Fibroblast of villous mesenchyme (primary cell): ENCODE measurements around the gene UNC5C. TPM values are rescaled to one million over a fixed set of nuclear protein-coding genes. Genes with fewer than 3 reads are reported as not detected.

Source experiments
- DNase-seq: peaks from one replicate; pipeline ENCODE4 v3.0.0-alpha.2; 2010; ENCODE audit warnings: low read depth
- H3K4me3 ChIP-seq: 2 replicates; pipeline ENCODE4 v1.5.1; 2011; ENCODE audit warnings: low read depth, mild to moderate bottlenecking, low read length
- total RNA-seq: library from RNA; depleted of rRNA; stranded (reverse); fragments of >200 nt; gene quantifications from 2 replicates; pipeline ENCODE4 v1.2.3, GENCODE V29; 2012
- TF ChIP-seq, protein P1 (sequence below): IDR thresholded peaks from 2 replicates; pipeline ENCODE4 v1.5.1; 2012; ENCODE audit warnings: low read depth, mild to moderate bottlenecking, low read length; ENCODE audit not compliant: insufficient read depth

The UNC5C gene
- total RNA-seq, 1 donor = 0.43 TPM

DNA sequence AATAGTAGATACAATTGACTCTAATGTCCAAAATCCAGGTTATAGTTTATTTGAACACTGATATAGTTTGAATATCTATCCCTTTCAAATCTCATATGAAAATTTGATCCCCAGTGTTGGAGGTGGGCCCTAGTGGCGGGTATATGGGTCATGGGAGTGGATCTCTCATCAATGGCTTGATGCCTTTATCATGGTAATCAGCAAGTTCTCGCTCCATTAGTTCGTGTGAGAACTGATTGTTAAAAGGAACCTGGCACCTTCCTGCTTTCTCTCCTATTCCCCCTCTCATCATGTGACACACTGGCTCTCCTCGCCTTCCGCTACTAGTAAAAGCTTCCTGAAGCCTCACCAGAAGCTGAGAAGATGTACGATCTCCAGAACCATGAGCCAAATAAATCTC, 70.1 kb downstream of the UNC5C start:
- DNase-seq = no peak
- no peak overlapping the region for H3K4me3 ChIP-seq
- TF ChIP-seq, protein P1, sequence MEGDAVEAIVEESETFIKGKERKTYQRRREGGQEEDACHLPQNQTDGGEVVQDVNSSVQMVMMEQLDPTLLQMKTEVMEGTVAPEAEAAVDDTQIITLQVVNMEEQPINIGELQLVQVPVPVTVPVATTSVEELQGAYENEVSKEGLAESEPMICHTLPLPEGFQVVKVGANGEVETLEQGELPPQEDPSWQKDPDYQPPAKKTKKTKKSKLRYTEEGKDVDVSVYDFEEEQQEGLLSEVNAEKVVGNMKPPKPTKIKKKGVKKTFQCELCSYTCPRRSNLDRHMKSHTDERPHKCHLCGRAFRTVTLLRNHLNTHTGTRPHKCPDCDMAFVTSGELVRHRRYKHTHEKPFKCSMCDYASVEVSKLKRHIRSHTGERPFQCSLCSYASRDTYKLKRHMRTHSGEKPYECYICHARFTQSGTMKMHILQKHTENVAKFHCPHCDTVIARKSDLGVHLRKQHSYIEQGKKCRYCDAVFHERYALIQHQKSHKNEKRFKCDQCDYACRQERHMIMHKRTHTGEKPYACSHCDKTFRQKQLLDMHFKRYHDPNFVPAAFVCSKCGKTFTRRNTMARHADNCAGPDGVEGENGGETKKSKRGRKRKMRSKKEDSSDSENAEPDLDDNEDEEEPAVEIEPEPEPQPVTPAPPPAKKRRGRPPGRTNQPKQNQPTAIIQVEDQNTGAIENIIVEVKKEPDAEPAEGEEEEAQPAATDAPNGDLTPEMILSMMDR = no peak

DNA sequence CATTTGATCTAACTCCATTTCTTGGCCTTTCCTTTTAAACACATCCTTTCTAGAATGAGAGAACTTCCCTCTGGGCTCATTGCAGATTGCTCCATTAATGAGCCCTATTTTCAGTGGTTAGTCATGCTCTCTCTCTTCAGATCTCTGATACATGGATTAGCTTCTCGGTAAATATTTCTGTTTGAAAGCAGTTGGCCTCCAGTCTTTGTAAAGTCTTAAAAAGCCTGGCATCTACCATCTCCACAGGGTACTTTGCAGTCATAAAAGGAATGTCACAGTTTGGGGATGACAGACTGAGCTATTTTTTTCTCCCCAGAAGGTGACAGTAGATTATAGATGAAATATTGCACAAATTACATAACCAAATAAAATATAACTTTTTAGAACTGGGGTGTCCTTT, 72.7 kb downstream of the UNC5C start:
- no peak for DNase-seq
- TF ChIP-seq, protein P1 = no peak
- no peak overlapping the region for H3K4me3 ChIP-seq

DNA sequence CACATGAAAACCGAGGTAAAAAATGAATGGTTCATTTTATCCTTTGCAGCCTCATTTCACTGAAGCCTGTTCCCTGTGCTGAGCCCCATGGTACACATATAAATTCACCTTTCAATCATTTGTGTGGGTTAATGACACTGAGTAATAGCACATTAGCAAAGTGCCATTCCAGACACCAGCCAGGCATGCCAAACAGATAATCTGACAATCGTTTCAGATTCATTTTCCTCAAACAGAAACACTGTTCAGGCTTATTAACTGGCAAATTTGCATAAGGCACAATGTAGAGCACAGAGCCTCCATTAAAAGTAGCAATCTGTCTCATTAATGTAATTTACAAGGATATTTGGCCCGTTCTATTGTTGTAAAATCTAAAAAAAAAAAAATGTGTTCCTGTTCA, 76.2 kb downstream of the UNC5C start:
- DNase-seq = no peak
- H3K4me3 ChIP-seq = no peak overlapping the region
- TF ChIP-seq, protein P1 = no peak

DNA sequence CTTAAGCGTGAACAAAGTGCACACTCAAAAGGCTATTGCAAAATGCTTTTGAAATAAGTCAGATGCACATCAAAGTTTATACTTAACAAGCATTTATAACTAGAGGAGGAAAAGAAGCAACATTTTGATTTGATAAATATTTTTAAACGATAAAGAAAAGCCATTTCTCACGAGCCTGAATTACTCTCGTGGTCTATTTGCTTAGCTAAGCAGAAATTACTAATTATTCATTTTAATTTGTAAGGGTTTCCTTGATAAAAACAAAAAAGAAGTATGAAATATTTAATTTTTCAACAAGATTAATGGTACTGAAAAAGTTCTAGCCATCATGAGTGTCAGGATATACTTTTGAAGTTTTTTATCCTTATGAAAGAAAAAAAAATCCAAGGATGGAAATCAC, 78.2 kb downstream of the UNC5C start:
- DNase-seq = no peak
- H3K4me3 ChIP-seq = no peak overlapping the region
- TF ChIP-seq, protein P1 = no peak

DNA sequence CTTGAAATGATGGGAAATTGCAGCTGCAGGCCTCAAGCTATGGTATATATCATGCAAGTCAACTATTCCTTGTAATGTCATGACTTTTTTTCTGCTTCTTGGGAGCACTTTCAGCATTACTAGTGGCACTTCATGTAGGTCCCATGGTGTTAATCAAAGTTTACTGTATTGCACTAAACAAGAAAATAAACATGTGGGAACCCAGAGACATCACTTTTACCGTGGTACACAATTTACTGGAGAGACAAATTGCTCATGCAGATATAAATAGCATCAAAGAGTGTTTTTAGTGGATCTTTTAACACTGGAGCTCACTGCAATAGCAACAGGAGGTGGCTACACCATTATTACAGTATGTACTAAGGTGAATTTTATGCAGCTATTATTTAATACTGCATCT, 79.2 kb downstream of the UNC5C start:
- H3K4me3 ChIP-seq = no peak overlapping the region
- no peak for DNase-seq
- TF ChIP-seq, protein P1 = no peak

DNA sequence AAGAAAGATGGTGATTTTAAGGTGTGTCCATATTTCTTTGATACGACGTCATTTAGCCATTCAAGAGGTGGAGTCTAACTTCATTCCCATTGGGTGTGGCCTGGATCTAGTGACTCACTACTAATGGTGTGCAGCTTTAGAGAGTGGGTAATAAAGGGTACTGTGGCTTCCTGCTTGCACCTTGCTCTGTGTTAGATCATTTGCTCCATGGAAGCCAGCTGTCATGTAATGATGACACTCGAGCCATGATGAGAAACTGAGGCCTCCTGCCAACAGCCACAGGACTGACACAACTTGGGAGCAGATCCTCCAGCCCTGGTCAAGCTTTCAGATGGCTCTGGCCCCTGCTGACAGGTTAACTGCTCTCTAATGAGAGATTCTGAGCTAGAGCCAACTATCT, 82.0 kb downstream of the UNC5C start:
- TF ChIP-seq, protein P1 = no peak
- H3K4me3 ChIP-seq = no peak overlapping the region

DNA sequence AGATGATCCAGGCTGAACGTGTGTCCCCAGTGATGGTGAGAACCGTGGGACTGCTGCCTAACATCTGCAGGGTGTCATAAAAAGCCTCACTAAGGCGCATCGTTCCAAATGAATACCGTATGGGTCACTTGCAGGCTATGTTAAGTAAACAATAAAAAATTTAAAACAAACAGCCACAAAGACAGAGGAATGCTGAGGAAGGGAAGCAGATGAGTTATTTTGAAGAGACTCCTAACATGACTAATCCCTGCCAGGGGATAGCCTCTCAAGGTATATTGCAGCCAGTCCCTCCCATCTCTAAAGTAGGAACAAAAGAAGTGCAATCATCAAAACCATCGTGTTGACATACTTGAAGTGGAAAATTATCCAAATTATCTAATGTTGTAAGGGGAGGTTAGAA, 83.8 kb downstream of the UNC5C start:
- DNase-seq = peak; percentile 74
- H3K4me3 ChIP-seq = no peak overlapping the region
- TF ChIP-seq, protein P1 = no peak

More for the DNA sequence above, 82.0 kb downstream of the UNC5C start:
- no peak for DNase-seq
